SK-N-SH (cell line): ENCODE measurements around the gene BCLAF3. TPM values are rescaled to one million over a fixed set of nuclear protein-coding genes. Genes with fewer than 3 reads are reported as not detected.

ENCODE experiments used
- CTCF ChIA-PET: fragments of 300-600, 350-600 bp; formaldehyde crosslinking; extraction: SDS; loops from one replicate; lab custom pipeline; 2021; lab: Yijun Ruan, JAX
- POLR2A ChIA-PET: fragments of 350-600 bp; sonication (Branson Sonifier 250); formaldehyde crosslinking; extraction: SDS; loops from one replicate; lab custom pipeline; 2020; ENCODE audit warnings: antibody characterized with exemption, inconsistent platforms; lab: Yijun Ruan, JAX
- DNase-seq: peaks from one replicate; pipeline ENCODE4 v3.0.0; 2012
- H2AFZ ChIP-seq: fragments of 200-600 bp; sonication (generic); 2 replicates; pipeline ENCODE4 v1.8.1; 2016; ENCODE audit warnings: antibody characterized with exemption, mild to moderate bottlenecking, low read depth
- H3F3A ChIP-seq: fragments of 200-600 bp; sonication (generic); replicated peaks from 2 replicates; pipeline ENCODE3; 2016; ENCODE audit warnings: antibody characterized with exemption, mild to moderate bottlenecking; ENCODE audit not compliant: insufficient read depth
- H3K27ac ChIP-seq, 2 experiments: fragments of 200-500 bp in 1 of 2; fragments of 200-600 bp in 1 of 2; sonication (Bioruptor generic) in 1 of 2; sonication (generic), shearing (Covaris generic) in 1 of 2; 2 replicates each; pipeline versions ENCODE4 v1.5.1 to v1.6.1; 2014 to 2016; ENCODE audit warnings: low read depth in 2 of 2, inconsistent platforms in 1 of 2, low read length in 1 of 2, mild to moderate bottlenecking in 1 of 2, mixed read lengths in 1 of 2
- H3K27me3 ChIP-seq: fragments of 200-600 bp; sonication (generic), shearing (Covaris generic); 2 replicates; pipeline ENCODE4 v1.6.1; 2016; ENCODE audit warnings: mixed run types; ENCODE audit not compliant: insufficient read depth
- H3K36me3 ChIP-seq, 2 experiments: fragments of 200-500 bp in 1 of 2; fragments of 200-600 bp in 1 of 2; sonication (Bioruptor generic) in 1 of 2; sonication (generic) in 1 of 2; replicated peaks in 1 of 2; 2 replicates each; pipeline versions ENCODE3 to v1.5.1; 2014 to 2016; ENCODE audit warnings: low read length in 1 of 2, mild to moderate bottlenecking in 1 of 2; ENCODE audit not compliant: insufficient read depth in 2 of 2, control insufficient read depth in 1 of 2
- H3K4me1 ChIP-seq, 2 experiments: fragments of 200-500 bp in 1 of 2; fragments of 200-600 bp in 1 of 2; sonication (Bioruptor generic) in 1 of 2; sonication (generic), shearing (Covaris generic) in 1 of 2; 2 replicates each; pipeline versions ENCODE4 v1.5.1 to v1.6.1; 2014 to 2016; ENCODE audit warnings: low read depth in 1 of 2, low read length in 1 of 2, mixed run types in 1 of 2; ENCODE audit not compliant: insufficient read depth in 2 of 2, control insufficient read depth in 1 of 2
- H3K4me2 ChIP-seq: fragments of 200-600 bp; sonication (generic), shearing (Covaris generic); 2 replicates; pipeline ENCODE4 v1.6.1; 2017; ENCODE audit warnings: mixed run types
- H3K4me3 ChIP-seq, 2 experiments: fragments of 200-500 bp in 1 of 2; fragments of 200-600 bp in 1 of 2; sonication (Bioruptor generic) in 1 of 2; sonication (generic), shearing (Covaris generic) in 1 of 2; 2 replicates each; pipeline versions ENCODE4 v1.5.1 to v1.8.1; 2014 to 2016; ENCODE audit warnings: low read depth in 2 of 2, inconsistent platforms in 1 of 2, low read length in 1 of 2, mild to moderate bottlenecking in 1 of 2, mixed read lengths in 1 of 2, moderate library complexity in 1 of 2
- H3K79me2 ChIP-seq: fragments of 200-600 bp; sonication (generic); 2 replicates; pipeline ENCODE4 v1.8.1; 2017; ENCODE audit warnings: mild to moderate bottlenecking; ENCODE audit not compliant: insufficient read depth
- H3K9ac ChIP-seq: fragments of 200-600 bp; sonication (generic); 2 replicates; pipeline ENCODE4 v1.6.1; 2017; ENCODE audit warnings: mixed run types
- H3K9me2 ChIP-seq: fragments of 200-600 bp; sonication (generic); 2 replicates; pipeline ENCODE4 v1.6.1; 2017; ENCODE audit warnings: mixed run types
- H3K9me3 ChIP-seq: fragments of 200-600 bp; sonication (generic); 2 replicates; pipeline ENCODE4 v1.6.1; 2017; ENCODE audit warnings: mixed run types, mild to moderate bottlenecking, moderate library complexity
- H4K20me1 ChIP-seq: fragments of 200-600 bp; sonication (generic); 2 replicates; pipeline ENCODE4 v1.6.1; 2017; ENCODE audit warnings: mild to moderate bottlenecking, mixed run types; ENCODE audit not compliant: insufficient read depth
- CHD2 ChIP-seq: fragments of 150-350 bp; IDR thresholded peaks from 2 replicates; pipeline ENCODE4 v1.6.1; 2018; ENCODE audit warnings: low read length; ENCODE audit not compliant: partially characterized antibody
- EP300 ChIP-seq, 2 experiments: IDR thresholded peaks; 2 replicates each; pipeline versions ENCODE4 v1.4.0 to v1.6.1; 2012; ENCODE audit warnings: borderline replicate concordance in 1 of 2, low read depth in 1 of 2, low read length in 1 of 2
- FOSL2 ChIP-seq: IDR thresholded peaks from 2 replicates; pipeline ENCODE4 v1.4.0; 2012; ENCODE audit warnings: low read depth, mild to moderate bottlenecking, moderate library complexity, borderline replicate concordance
- FOXM1 ChIP-seq: IDR thresholded peaks from 2 replicates; pipeline ENCODE4 v1.4.0; 2012; ENCODE audit warnings: low read depth, mild to moderate bottlenecking
- GABPA ChIP-seq: IDR thresholded peaks from 2 replicates; pipeline ENCODE4 v1.4.0; 2012; ENCODE audit warnings: low read depth, mild to moderate bottlenecking
- GATA2 ChIP-seq: sonication (generic); formaldehyde crosslinking; IDR thresholded peaks from 2 replicates; pipeline ENCODE4 v1.5.0; 2020; ENCODE audit warnings: mild to moderate bottlenecking, missing genetic modification reagents
- JUND ChIP-seq: IDR thresholded peaks from 2 replicates; pipeline ENCODE4 v1.4.0; 2012
- NFIC ChIP-seq: IDR thresholded peaks from 2 replicates; pipeline ENCODE4 v1.4.0; 2012; ENCODE audit warnings: borderline replicate concordance
- POLR2AphosphoS5 ChIP-seq: IDR thresholded peaks from 2 replicates; pipeline ENCODE4 v1.6.1; 2012; ENCODE audit warnings: low read depth, low read length
- RAD21 ChIP-seq: IDR thresholded peaks from 2 replicates; pipeline ENCODE4 v1.6.1; 2012; ENCODE audit warnings: mild to moderate bottlenecking, low read length
- SIN3A ChIP-seq: IDR thresholded peaks from 2 replicates; pipeline ENCODE4 v1.6.1; 2012; ENCODE audit warnings: low read depth, mild to moderate bottlenecking, low read length, moderate library complexity, borderline replicate concordance
- TCF12 ChIP-seq: IDR thresholded peaks from 2 replicates; pipeline ENCODE4 v1.4.0; 2012
- YY1 ChIP-seq: IDR thresholded peaks from 2 replicates; pipeline ENCODE4 v1.4.0; 2012; ENCODE audit warnings: low read depth, mild to moderate bottlenecking
- WGBS: methylation state at CpG from one replicate; pipeline ENCODE4 v1.1.6; 2017; ENCODE audit warnings: low lambda C conversion rate; 5-methylcytosine and 5-hydroxymethylcytosine counted together
- polyA plus RNA-seq, 3 experiments: library from polyadenylated mRNA; depleted of rRNA; stranded (reverse); fragments of >200 nt; gene quantifications; 2 replicates each; pipeline ENCODE4 v1.2.3, GENCODE V29; 2012
- TF ChIP-seq, protein P1 (sequence below): IDR thresholded peaks from 2 replicates; pipeline ENCODE4 v1.4.0; 2012; ENCODE audit warnings: low read depth, borderline replicate concordance
- TF ChIP-seq, protein P2 (sequence below): IDR thresholded peaks from 2 replicates; pipeline ENCODE4; 2012
- TF ChIP-seq, protein P3 (sequence below): IDR thresholded peaks from 2 replicates; pipeline ENCODE4 v1.4.0; 2012; ENCODE audit warnings: low read depth, borderline replicate concordance
- TF ChIP-seq, protein P4 (sequence below): IDR thresholded peaks from 2 replicates; pipeline ENCODE4 v1.6.1; 2012; ENCODE audit warnings: mild to moderate bottlenecking, low read depth, low read length, moderate library complexity
- TF ChIP-seq, protein P5 (sequence below): IDR thresholded peaks from 2 replicates; pipeline ENCODE4 v1.4.0; 2012; ENCODE audit warnings: low read depth

Gene BCLAF3
- polyA plus RNA-seq, 1 of the 3 experiments (the other 2 are of a cell fraction), result 1.1 TPM

DNA sequence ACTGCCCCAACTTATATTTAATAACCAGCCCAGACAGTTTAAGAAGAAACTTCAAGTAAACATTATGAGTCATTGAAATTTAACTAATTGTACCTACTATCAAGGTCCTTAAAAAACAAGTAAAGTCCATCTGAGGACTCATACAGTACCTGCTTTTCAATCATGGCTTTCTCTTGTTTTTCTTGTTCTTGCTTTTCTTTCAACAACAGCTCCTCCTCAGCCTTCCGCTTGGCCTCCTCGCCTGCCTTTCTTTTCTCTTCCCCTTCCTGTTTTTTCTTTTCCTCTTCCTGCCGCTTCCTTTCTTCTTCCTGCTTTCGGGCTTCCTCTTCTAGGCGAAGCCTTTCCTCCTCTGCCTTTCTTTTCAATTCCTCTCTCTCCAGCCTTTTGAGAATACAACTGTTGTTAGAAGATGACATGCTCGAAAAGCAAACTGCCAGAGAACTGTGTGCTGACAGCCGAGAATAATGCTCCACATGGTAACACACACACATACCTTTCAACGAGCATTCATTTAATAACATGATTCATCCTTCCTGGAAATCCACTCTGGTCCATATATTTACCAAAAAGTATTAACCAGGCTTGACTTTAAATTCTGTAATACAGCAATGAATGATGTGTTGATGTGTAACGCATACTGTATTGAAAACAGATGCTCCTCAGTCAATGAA lies 25.2 kb upstream of the BCLAF3 start (continued):
- TF ChIP-seq EP300 (IDR thresholded peaks at IDR 0.05; ENCODE audit: borderline replicate concordance in 1 of 2, low read depth in 1 of 2, low read length in 1 of 2) (peak in 1 of 2 experiments; percentile 24; a peak in 2 of 4 replicates), CHD2 (no peak), TCF12 (peak; percentile 79), FOSL2 (peak; percentile 17; the same call in 1 of the 2 replicates), SIN3A (peak; percentile 50; the same call in 1 of the 2 replicates), FOXM1 (no peak), YY1 (no peak), POLR2AphosphoS5 (no peak)
- TF ChIP-seq, protein P1, sequence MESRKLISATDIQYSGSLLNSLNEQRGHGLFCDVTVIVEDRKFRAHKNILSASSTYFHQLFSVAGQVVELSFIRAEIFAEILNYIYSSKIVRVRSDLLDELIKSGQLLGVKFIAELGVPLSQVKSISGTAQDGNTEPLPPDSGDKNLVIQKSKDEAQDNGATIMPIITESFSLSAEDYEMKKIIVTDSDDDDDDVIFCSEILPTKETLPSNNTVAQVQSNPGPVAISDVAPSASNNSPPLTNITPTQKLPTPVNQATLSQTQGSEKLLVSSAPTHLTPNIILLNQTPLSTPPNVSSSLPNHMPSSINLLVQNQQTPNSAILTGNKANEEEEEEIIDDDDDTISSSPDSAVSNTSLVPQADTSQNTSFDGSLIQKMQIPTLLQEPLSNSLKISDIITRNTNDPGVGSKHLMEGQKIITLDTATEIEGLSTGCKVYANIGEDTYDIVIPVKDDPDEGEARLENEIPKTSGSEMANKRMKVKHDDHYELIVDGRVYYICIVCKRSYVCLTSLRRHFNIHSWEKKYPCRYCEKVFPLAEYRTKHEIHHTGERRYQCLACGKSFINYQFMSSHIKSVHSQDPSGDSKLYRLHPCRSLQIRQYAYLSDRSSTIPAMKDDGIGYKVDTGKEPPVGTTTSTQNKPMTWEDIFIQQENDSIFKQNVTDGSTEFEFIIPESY, result no peak
- TF ChIP-seq, protein P2, sequence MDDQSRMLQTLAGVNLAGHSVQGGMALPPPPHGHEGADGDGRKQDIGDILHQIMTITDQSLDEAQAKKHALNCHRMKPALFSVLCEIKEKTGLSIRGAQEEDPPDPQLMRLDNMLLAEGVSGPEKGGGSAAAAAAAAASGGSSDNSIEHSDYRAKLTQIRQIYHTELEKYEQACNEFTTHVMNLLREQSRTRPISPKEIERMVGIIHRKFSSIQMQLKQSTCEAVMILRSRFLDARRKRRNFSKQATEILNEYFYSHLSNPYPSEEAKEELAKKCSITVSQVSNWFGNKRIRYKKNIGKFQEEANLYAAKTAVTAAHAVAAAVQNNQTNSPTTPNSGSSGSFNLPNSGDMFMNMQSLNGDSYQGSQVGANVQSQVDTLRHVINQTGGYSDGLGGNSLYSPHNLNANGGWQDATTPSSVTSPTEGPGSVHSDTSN, result peak; percentile 69

DNA sequence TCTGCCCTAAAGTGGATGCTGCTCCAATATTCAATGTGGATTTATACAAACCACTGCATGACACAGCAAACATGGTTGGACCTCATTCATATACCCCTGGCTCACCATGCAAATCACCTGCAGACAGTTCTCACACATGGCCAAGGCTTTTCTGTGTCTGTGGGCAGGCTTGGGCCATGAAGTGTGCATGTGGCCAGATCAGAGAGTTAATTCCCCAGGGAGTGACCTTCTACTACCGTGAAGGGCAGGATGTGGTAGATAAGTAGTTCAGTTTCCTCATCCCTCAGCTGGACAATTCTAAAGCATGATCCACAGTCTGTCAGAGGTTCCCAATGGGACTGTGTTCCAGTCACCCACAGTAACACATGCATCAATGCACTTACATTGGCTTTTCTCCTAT lies 24.6 kb upstream of the BCLAF3 start:
- ChIA-PET POLR2A (no interaction called here), CTCF (no interaction called here)
- Histone ChIP-seq H3F3A (peaks cover 5% of the 10 kb centered on the region), H3K27ac (no peak overlapping the region), H4K20me1 (no peaks in the 10 kb centered on the region), H3K9me3 (no peaks in the 10 kb centered on the region), H3K79me2 (no peaks in the 10 kb centered on the region), H3K9me2 (no peaks in the 10 kb centered on the region), H3K9ac (no peak overlapping the region), H2AFZ (no peak overlapping the region), H3K4me2 (no peak overlapping the region), H3K4me3 (no peak overlapping the region), H3K36me3 (no peaks in the 10 kb centered on the region), H3K4me1 (no peaks in the 10 kb centered on the region), H3K27me3 (no peaks in the 10 kb centered on the region; the same call in 1 of the 2 replicates)
- no peak for DNase-seq
- TF ChIP-seq, protein P3, sequence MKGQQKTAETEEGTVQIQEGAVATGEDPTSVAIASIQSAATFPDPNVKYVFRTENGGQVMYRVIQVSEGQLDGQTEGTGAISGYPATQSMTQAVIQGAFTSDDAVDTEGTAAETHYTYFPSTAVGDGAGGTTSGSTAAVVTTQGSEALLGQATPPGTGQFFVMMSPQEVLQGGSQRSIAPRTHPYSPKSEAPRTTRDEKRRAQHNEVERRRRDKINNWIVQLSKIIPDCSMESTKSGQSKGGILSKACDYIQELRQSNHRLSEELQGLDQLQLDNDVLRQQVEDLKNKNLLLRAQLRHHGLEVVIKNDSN, result no peak
- no peak for TF ChIP-seq YY1
- TF ChIP-seq, protein P1, result no peak
- TF ChIP-seq TCF12, result no peak
- TF ChIP-seq RAD21, result no peak
- no peak for TF ChIP-seq JUND
- TF ChIP-seq NFIC, result no peak
- TF ChIP-seq, protein P2, result no peak
- TF ChIP-seq GATA2 (CRISPR knock-in tag), result no peak
- TF ChIP-seq EP300 (IDR thresholded peaks at IDR 0.05; ENCODE audit: borderline replicate concordance in 1 of 2, low read depth in 1 of 2, low read length in 1 of 2), result no peak
- no peak for TF ChIP-seq CHD2
- no peak for TF ChIP-seq GABPA
- TF ChIP-seq, protein P4, sequence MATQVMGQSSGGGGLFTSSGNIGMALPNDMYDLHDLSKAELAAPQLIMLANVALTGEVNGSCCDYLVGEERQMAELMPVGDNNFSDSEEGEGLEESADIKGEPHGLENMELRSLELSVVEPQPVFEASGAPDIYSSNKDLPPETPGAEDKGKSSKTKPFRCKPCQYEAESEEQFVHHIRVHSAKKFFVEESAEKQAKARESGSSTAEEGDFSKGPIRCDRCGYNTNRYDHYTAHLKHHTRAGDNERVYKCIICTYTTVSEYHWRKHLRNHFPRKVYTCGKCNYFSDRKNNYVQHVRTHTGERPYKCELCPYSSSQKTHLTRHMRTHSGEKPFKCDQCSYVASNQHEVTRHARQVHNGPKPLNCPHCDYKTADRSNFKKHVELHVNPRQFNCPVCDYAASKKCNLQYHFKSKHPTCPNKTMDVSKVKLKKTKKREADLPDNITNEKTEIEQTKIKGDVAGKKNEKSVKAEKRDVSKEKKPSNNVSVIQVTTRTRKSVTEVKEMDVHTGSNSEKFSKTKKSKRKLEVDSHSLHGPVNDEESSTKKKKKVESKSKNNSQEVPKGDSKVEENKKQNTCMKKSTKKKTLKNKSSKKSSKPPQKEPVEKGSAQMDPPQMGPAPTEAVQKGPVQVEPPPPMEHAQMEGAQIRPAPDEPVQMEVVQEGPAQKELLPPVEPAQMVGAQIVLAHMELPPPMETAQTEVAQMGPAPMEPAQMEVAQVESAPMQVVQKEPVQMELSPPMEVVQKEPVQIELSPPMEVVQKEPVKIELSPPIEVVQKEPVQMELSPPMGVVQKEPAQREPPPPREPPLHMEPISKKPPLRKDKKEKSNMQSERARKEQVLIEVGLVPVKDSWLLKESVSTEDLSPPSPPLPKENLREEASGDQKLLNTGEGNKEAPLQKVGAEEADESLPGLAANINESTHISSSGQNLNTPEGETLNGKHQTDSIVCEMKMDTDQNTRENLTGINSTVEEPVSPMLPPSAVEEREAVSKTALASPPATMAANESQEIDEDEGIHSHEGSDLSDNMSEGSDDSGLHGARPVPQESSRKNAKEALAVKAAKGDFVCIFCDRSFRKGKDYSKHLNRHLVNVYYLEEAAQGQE, result no peak
- TF ChIP-seq, protein P5, sequence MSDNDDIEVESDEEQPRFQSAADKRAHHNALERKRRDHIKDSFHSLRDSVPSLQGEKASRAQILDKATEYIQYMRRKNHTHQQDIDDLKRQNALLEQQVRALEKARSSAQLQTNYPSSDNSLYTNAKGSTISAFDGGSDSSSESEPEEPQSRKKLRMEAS, result no peak
- WGBS, result 80% methylated on average over 1 of the region's 1 CpG
